ENCODE data around the gene FAM13C. TPM values are rescaled to one million over a fixed set of nuclear protein-coding genes. Genes with fewer than 3 reads are reported as not detected.

FAM13C gene
- total and polyA plus RNA-seq, 7 donors: 1.0 to 31.7 (median 13.1) TPM

GRCh38 chr10:59366290-59366689 is 3.9 kb upstream of the FAM13C start:
- no peak overlapping the region for H3K4me3 ChIP-seq
- DNase-seq: no peak
- 60 to 71% (median 63%) methylated on average over 3 of the region's 3 CpGs for WGBS, 3 donors
- no peaks in the 10 kb centered on the region for H3K27me3 ChIP-seq (ENCODE audit: insufficient read depth in 3 of 3, low read length in 2 of 3)
- H3K4me1 ChIP-seq: no peaks in the 10 kb centered on the region
- no peaks in the 10 kb centered on the region for H3K9me3 ChIP-seq
- intact Hi-C loops (cut with DNase I): no loop called here
- no peaks in the 10 kb centered on the region for H3K36me3 ChIP-seq (ENCODE audit: insufficient read depth in 1 of 2, low read depth in 1 of 2)
- TF ChIP-seq CTCF (IDR thresholded peaks at IDR 0.05): no peak
- H3K27ac ChIP-seq: no peak overlapping the region
- ATAC-seq: no peak

- peaks cover 16% of the 10 kb centered on the region for H3K4me1 ChIP-seq
- peak overlapping the region; percentile 77 for H3K4me3 ChIP-seq
- WGBS, 3 donors: 75 to 83% (median 77%) methylated on average over 3 of the region's 3 CpGs
- DNase-seq (no peak), ATAC-seq (no peak)
- intact Hi-C loops (cut with DNase I): loop anchor here (2.0 to 5.0 kb wide), 2 partner anchors 41 kb away; no protein-coding TSS in a partner anchor
- no peaks in the 10 kb centered on the region for H3K27me3 ChIP-seq (ENCODE audit: insufficient read depth in 3 of 3, low read length in 2 of 3)
- TF ChIP-seq CTCF (IDR thresholded peaks at IDR 0.05): no peak
- peak overlapping the region; percentile 90 for H3K27ac ChIP-seq
- H3K9me3 ChIP-seq: no peaks in the 10 kb centered on the region
- no peaks in the 10 kb centered on the region for H3K36me3 ChIP-seq (ENCODE audit: insufficient read depth in 1 of 2, low read depth in 1 of 2)
Measured at GRCh38 chr10:59363446-59363958, 1.2 kb upstream of the FAM13C start.

GRCh38 chr10:59362959-59363381 is 621 bp upstream of the FAM13C start:
- peak; percentile 65 to 74 for DNase-seq
- Histone ChIP-seq H3K9me3 (no peaks in the 10 kb centered on the region), H3K4me3 (peak overlapping the region; percentile 77), H3K36me3 (ENCODE audit: insufficient read depth in 1 of 2, low read depth in 1 of 2) (no peaks in the 10 kb centered on the region), H3K27me3 (ENCODE audit: insufficient read depth in 3 of 3, low read length in 2 of 3) (no peaks in the 10 kb centered on the region), H3K27ac (peak overlapping the region; percentile 90), H3K4me1 (peaks cover 16% of the 10 kb centered on the region)
- intact Hi-C loops (cut with DNase I): loop anchor here (2.0 to 5.0 kb wide), 2 partner anchors 40 to 41 kb away; no protein-coding TSS in a partner anchor
- ATAC-seq: peak; percentile 72 to 81 (median 78)
- 1 to 6% (median 1%) methylated on average over 11 of the region's 11 CpGs for whole genome bisulfite sequencing, 3 donors
- no peak for TF ChIP-seq CTCF (IDR thresholded peaks at IDR 0.05)

- no peaks in the 10 kb centered on the region for H3K27me3 ChIP-seq (ENCODE audit: insufficient read depth in 3 of 3, low read length in 2 of 3)
- intact Hi-C loops (cut with DNase I): loop anchor here (2.0 to 5.0 kb wide), 2 partner anchors 39 kb away; no protein-coding TSS in a partner anchor
- peak in 3 of 4 donors; percentile 58 to 71 (median 63) for ATAC-seq
- peaks cover 16% of the 10 kb centered on the region for H3K4me1 ChIP-seq
- H3K9me3 ChIP-seq: no peaks in the 10 kb centered on the region
- H3K27ac ChIP-seq: peak overlapping the region; percentile 90
- no peak for TF ChIP-seq CTCF (IDR thresholded peaks at IDR 0.05)
- WGBS, 3 donors: 18 to 35% (median 22%) methylated on average over 2 of the region's 2 CpGs
- no peaks in the 10 kb centered on the region for H3K36me3 ChIP-seq (ENCODE audit: insufficient read depth in 1 of 2, low read depth in 1 of 2)
- H3K4me3 ChIP-seq: peak overlapping the region; percentile 77
- no peak for DNase-seq
Measured at GRCh38 chr10:59361663-59362143, 646 bp downstream of the FAM13C start.
